HEK293 (cell line): ENCODE data around the gene ZNF786.

Experiments
- BCL11A ChIP-seq: fragments of 450-650 bp; formaldehyde crosslinking; IDR thresholded peaks from 2 replicates; pipeline ENCODE4 v1.5.1; 2016; ENCODE audit warnings: low read depth, missing biosample characterization, missing genetic modification characterization
- BCL11B ChIP-seq: fragments of 450-650 bp; formaldehyde crosslinking; IDR thresholded peaks from 2 replicates; pipeline ENCODE4 v1.5.1; 2016; ENCODE audit warnings: low read depth, missing biosample characterization, missing genetic modification characterization
- EGR2 ChIP-seq: fragments of 450-650 bp; formaldehyde crosslinking; IDR thresholded peaks from 2 replicates; pipeline ENCODE4 v1.5.1; 2016; ENCODE audit warnings: low read depth, missing biosample characterization, missing genetic modification characterization
- GLI4 ChIP-seq: fragments of 450-650 bp; formaldehyde crosslinking; IDR thresholded peaks from 2 replicates; pipeline ENCODE4 v1.5.1; 2016; ENCODE audit warnings: missing biosample characterization, missing genetic modification characterization
- HOXD13 ChIP-seq: sonication (generic); formaldehyde crosslinking; IDR thresholded peaks from 2 replicates; pipeline ENCODE4 v1.8.0; 2022; ENCODE audit warnings: missing genetic modification reagents, borderline replicate concordance
- PATZ1 ChIP-seq: fragments of 450-650 bp; formaldehyde crosslinking; IDR thresholded peaks from 2 replicates; pipeline ENCODE4 v1.5.1; 2016; ENCODE audit warnings: missing biosample characterization, missing genetic modification characterization
- SCRT1 ChIP-seq: fragments of 450-650 bp; formaldehyde crosslinking; IDR thresholded peaks from 2 replicates; pipeline ENCODE4 v1.5.1; 2016; ENCODE audit warnings: missing biosample characterization, missing genetic modification characterization, borderline replicate concordance
- SP2 ChIP-seq: fragments of 450-650 bp; formaldehyde crosslinking; IDR thresholded peaks from 2 replicates; pipeline ENCODE4 v1.5.1; 2016; ENCODE audit warnings: missing biosample characterization, missing genetic modification characterization
- WT1 ChIP-seq: fragments of 450-650 bp; formaldehyde crosslinking; IDR thresholded peaks from 2 replicates; pipeline ENCODE4 v1.5.1; 2016; ENCODE audit warnings: missing biosample characterization, missing genetic modification characterization
- YY2 ChIP-seq: fragments of 450-650 bp; formaldehyde crosslinking; IDR thresholded peaks from 2 replicates; pipeline ENCODE4 v1.5.1; 2016; ENCODE audit warnings: missing biosample characterization, missing genetic modification characterization
- ZBTB26 ChIP-seq: fragments of 450-650 bp; formaldehyde crosslinking; optimal IDR thresholded peaks from 2 replicates; pipeline ENCODE3; 2016; ENCODE audit warnings: missing biosample characterization, mild to moderate bottlenecking, missing genetic modification characterization
- ZIC2 ChIP-seq: fragments of 450-650 bp; formaldehyde crosslinking; IDR thresholded peaks from 2 replicates; pipeline ENCODE4 v1.5.1; 2016; ENCODE audit warnings: missing biosample characterization, missing genetic modification characterization
- ZNF19 ChIP-seq: fragments of 450-650 bp; formaldehyde crosslinking; IDR thresholded peaks from 2 replicates; pipeline ENCODE4; 2016; ENCODE audit warnings: missing biosample characterization, missing genetic modification characterization, low read depth
- ZNF214 ChIP-seq: fragments of 450-650 bp; formaldehyde crosslinking; IDR thresholded peaks from 2 replicates; pipeline ENCODE4 v1.5.1; 2017; ENCODE audit warnings: missing biosample characterization, mild to moderate bottlenecking, missing genetic modification characterization, borderline replicate concordance
- ZNF221 ChIP-seq: fragments of 450-650 bp; formaldehyde crosslinking; IDR thresholded peaks from 2 replicates; pipeline ENCODE4 v1.5.1; 2017; ENCODE audit warnings: missing biosample characterization, missing genetic modification characterization, borderline replicate concordance
- ZNF302 ChIP-seq: fragments of 450-650 bp; formaldehyde crosslinking; IDR thresholded peaks from 2 replicates; pipeline ENCODE4 v1.5.1; 2016; ENCODE audit warnings: missing biosample characterization, missing genetic modification characterization, low read depth
- ZNF335 ChIP-seq: fragments of 450-650 bp; formaldehyde crosslinking; conservative IDR thresholded peaks from 2 replicates; pipeline ENCODE4 v1.5.1; 2016; ENCODE audit warnings: missing biosample characterization, missing genetic modification characterization
- ZNF341 ChIP-seq: fragments of 450-650 bp; formaldehyde crosslinking; IDR thresholded peaks from 2 replicates; pipeline ENCODE4; 2016; ENCODE audit warnings: low read depth, missing biosample characterization, missing genetic modification characterization
- ZNF433 ChIP-seq: fragments of 450-650 bp; formaldehyde crosslinking; IDR thresholded peaks from 2 replicates; pipeline ENCODE4 v1.5.1; 2016; ENCODE audit warnings: missing biosample characterization, missing genetic modification characterization, low read depth
- ZNF513 ChIP-seq: fragments of 450-650 bp; IDR thresholded peaks from 2 replicates; pipeline ENCODE4 v1.5.1; 2018; ENCODE audit warnings: missing biosample characterization, missing genetic modification characterization
- ZNF518A ChIP-seq: fragments of 450-650 bp; formaldehyde crosslinking; conservative IDR thresholded peaks from 2 replicates; pipeline ENCODE4 v1.5.1; 2016; ENCODE audit warnings: low read depth, missing biosample characterization, missing genetic modification characterization
- ZNF521 ChIP-seq: fragments of 450-650 bp; formaldehyde crosslinking; IDR thresholded peaks from 2 replicates; pipeline ENCODE4 v1.5.1; 2017; ENCODE audit warnings: missing biosample characterization, mild to moderate bottlenecking, missing genetic modification characterization
- ZNF558 ChIP-seq: fragments of 450-650 bp; formaldehyde crosslinking; IDR thresholded peaks from 2 replicates; pipeline ENCODE4 v1.5.1; 2016; ENCODE audit warnings: missing biosample characterization, missing genetic modification characterization
- ZNF585B ChIP-seq: fragments of 450-650 bp; formaldehyde crosslinking; IDR thresholded peaks from 2 replicates; pipeline ENCODE4 v1.5.1; 2016; ENCODE audit warnings: missing biosample characterization, missing genetic modification characterization
- ZNF629 ChIP-seq: fragments of 450-650 bp; formaldehyde crosslinking; IDR thresholded peaks from 2 replicates; pipeline ENCODE4 v1.5.1; 2017; ENCODE audit warnings: missing biosample characterization, missing genetic modification characterization
- ZNF670 ChIP-seq: fragments of 450-650 bp; formaldehyde crosslinking; IDR thresholded peaks from 2 replicates; pipeline ENCODE4 v1.5.1; 2016; ENCODE audit warnings: missing biosample characterization, missing genetic modification characterization, low read depth
- ZNF768 ChIP-seq: fragments of 450-650 bp; formaldehyde crosslinking; IDR thresholded peaks from 2 replicates; pipeline ENCODE4 v1.5.1; 2018; ENCODE audit warnings: missing biosample characterization, mild to moderate bottlenecking, missing genetic modification characterization
- ZXDB ChIP-seq: fragments of 450-650 bp; formaldehyde crosslinking; IDR thresholded peaks from 2 replicates; pipeline ENCODE4 v1.5.1; 2016; ENCODE audit warnings: missing biosample characterization, missing genetic modification characterization
- TF ChIP-seq, protein P1 (sequence below): fragments of 450-650 bp; formaldehyde crosslinking; IDR thresholded peaks from 2 replicates; pipeline ENCODE4 v1.5.1; 2017; ENCODE audit warnings: missing biosample characterization, missing genetic modification characterization

Gene ZNF786

DNA sequence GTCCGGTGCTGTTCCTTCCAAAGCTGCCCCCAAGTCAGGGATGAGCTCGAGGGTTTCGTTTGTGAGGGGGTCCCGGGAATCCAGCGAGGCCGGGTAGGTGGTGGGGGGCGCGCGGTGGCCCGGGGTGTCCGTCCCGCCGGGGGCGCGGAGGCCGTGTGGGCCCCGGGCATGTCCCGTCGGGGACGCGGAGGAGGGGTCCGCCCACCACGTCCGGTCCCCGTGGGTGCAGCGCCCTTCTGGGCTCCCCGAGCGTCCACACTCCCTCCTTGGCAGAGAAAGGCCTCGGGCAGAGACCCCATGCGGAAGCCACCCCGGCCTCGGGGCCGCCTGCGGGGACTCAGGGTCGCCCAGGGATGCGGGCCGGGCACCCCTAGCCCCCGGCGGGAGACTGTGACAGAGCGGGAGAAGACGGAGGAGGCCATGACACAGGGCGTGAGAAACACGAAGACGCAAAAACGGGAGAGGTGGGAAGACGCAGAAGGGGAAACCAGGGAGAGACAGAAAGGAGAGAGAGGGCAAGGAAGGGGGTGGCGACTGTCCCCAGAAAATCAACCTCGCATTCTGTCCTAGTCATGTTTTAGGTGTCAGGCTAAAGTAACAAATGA lies 36.2 kb upstream of the ZNF786 start (continued):
- TF ChIP-seq EGR2 (tag by site-specific recombination) (peak; percentile 92), ZNF433 (no peak), ZNF513 (tag by site-specific recombination) (no peak), ZNF670 (tag by site-specific recombination) (no peak), WT1 (tag by site-specific recombination) (no peak; the same call in 1 of the 2 replicates), GLI4 (no peak; the same call in none of the 2 replicates), ZNF585B (no peak), SCRT1 (tag by site-specific recombination) (no peak), BCL11B (tag by site-specific recombination) (peak; percentile 14; the same call in 1 of the 2 replicates), ZNF558 (tag by site-specific recombination) (no peak), YY2 (tag by site-specific recombination) (peak; percentile 37; the same call in 1 of the 2 replicates), ZNF521 (no peak), ZNF302 (no peak), ZBTB26 (tag by site-specific recombination) (peak; percentile 96), ZNF221 (tag by site-specific recombination) (no peak), ZIC2 (tag by site-specific recombination) (peak; percentile 87), HOXD13 (no peak), BCL11A (tag by site-specific recombination) (no peak), ZNF335 (tag by site-specific recombination) (peak; percentile 64), SP2 (tag by site-specific recombination) (no peak; the same call in 1 of the 2 replicates), ZNF629 (tag by site-specific recombination) (no peak), ZNF19 (tag by site-specific recombination) (no peak), ZNF341 (0 out of 2 replicates have a peak, but pooled peaks have one; percentile 6), ZNF768 (tag by site-specific recombination) (no peak), ZXDB (0 out of 2 replicates have a peak, but pooled peaks have one; percentile 11), ZNF214 (tag by site-specific recombination) (no peak), PATZ1 (no peak), ZNF518A (tag by site-specific recombination) (0 out of 2 replicates have a peak, but pooled peaks have one; percentile 12)
- TF ChIP-seq, protein P1, sequence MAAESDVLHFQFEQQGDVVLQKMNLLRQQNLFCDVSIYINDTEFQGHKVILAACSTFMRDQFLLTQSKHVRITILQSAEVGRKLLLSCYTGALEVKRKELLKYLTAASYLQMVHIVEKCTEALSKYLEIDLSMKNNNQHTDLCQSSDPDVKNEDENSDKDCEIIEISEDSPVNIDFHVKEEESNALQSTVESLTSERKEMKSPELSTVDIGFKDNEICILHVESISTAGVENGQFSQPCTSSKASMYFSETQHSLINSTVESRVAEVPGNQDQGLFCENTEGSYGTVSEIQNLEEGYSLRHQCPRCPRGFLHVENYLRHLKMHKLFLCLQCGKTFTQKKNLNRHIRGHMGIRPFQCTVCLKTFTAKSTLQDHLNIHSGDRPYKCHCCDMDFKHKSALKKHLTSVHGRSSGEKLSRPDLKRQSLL (tag by site-specific recombination) = no peak
